ENCODE measurements around the gene BAX. TPM values are rescaled to one million over a fixed set of nuclear protein-coding genes. Genes with fewer than 3 reads are reported as not detected.

The BAX gene
- polyA plus RNA-seq, 1 of the 3 experiments (the other 2 are of a cell fraction): 640 TPM

DNA sequence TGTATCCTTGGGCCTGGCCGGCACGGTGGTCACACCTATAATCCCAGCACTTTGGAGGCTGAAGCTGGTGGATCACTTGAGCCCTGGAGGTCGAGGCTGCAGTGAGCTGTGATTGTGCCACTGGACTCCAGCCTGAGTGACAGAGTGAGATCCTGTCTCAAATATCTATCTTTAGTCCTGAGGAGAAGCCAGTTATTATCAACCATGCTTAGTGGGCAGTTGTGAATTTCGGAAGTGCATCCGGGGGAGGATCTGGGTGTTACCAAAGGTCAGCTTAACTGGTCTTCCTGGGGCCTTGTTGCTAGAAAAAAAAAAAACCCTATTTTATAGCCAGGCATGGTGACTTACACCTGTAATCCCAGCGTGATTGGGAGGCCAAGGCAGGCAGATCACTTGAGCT is 11.6 kb upstream of the BAX start (continued):
- no peak for TF ChIP-seq CHD2 (IDR thresholded peaks at IDR 0.05; ENCODE audit: low read length, partially characterized antibody)
- TF ChIP-seq TCF12 (IDR thresholded peaks at IDR 0.05): no peak
- TF ChIP-seq SIN3A (IDR thresholded peaks at IDR 0.05; ENCODE audit: borderline replicate concordance, low read depth, low read length): no peak

DNA sequence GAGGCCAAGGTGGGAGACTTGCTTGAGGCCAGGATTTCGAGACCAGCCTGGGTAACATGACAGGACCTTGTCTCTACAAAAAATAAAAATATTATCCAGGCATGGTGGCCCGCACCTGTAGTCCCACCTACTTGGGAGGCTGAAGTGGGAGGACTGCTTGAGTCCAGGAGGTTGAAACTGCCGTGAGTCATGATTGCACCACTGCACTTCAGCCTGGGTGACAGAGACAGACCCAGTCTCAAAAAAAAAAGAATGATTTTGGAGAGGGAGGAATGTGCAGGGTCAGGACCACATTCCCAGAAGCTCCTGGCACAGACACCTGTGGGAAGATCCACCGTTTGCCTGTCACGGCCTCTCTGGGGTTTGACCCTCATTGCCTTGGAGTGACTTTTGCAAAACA is 9.3 kb upstream of the BAX start:
- Histone ChIP-seq H3K36me3 (replicated peaks in 1 of 2; ENCODE audit: control insufficient read depth in 1 of 2, insufficient read depth in 2 of 2, low read length in 1 of 2) (no peaks in the 10 kb centered on the region), H3K9me3 (no peaks in the 10 kb centered on the region), H3K27me3 (ENCODE audit: insufficient read depth) (no peaks in the 10 kb centered on the region), H3K4me2 (no peak overlapping the region), H3K9me2 (no peaks in the 10 kb centered on the region), H3K4me1 (ENCODE audit: control insufficient read depth in 1 of 2, insufficient read depth in 2 of 2, low read depth in 1 of 2, low read length in 1 of 2) (no peaks in the 10 kb centered on the region), H2AFZ (ENCODE audit: low read depth) (no peak overlapping the region), H3K9ac (no peak overlapping the region), H3K79me2 (ENCODE audit: insufficient read depth) (no peaks in the 10 kb centered on the region), H4K20me1 (ENCODE audit: insufficient read depth) (no peaks in the 10 kb centered on the region), H3K27ac (ENCODE audit: low read depth in 2 of 2, low read length in 1 of 2) (no peak overlapping the region), H3K4me3 (ENCODE audit: low read depth in 2 of 2, low read length in 1 of 2) (no peak overlapping the region), H3F3A (replicated peaks; ENCODE audit: insufficient read depth) (no peaks in the 10 kb centered on the region)
- ChIA-PET POLR2A (no interaction called here), CTCF (no interaction called here)
- TF ChIP-seq ELF1 (IDR thresholded peaks at IDR 0.05): no peak
- TF ChIP-seq, protein P1, sequence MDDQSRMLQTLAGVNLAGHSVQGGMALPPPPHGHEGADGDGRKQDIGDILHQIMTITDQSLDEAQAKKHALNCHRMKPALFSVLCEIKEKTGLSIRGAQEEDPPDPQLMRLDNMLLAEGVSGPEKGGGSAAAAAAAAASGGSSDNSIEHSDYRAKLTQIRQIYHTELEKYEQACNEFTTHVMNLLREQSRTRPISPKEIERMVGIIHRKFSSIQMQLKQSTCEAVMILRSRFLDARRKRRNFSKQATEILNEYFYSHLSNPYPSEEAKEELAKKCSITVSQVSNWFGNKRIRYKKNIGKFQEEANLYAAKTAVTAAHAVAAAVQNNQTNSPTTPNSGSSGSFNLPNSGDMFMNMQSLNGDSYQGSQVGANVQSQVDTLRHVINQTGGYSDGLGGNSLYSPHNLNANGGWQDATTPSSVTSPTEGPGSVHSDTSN (IDR thresholded peaks at IDR 0.05): no peak
- TF ChIP-seq, protein P2, sequence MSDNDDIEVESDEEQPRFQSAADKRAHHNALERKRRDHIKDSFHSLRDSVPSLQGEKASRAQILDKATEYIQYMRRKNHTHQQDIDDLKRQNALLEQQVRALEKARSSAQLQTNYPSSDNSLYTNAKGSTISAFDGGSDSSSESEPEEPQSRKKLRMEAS (IDR thresholded peaks at IDR 0.05; ENCODE audit: low read depth): no peak
- TF ChIP-seq SMC3 (IDR thresholded peaks at IDR 0.05; ENCODE audit: low read depth, low read length): no peak
- TF ChIP-seq, protein P3, sequence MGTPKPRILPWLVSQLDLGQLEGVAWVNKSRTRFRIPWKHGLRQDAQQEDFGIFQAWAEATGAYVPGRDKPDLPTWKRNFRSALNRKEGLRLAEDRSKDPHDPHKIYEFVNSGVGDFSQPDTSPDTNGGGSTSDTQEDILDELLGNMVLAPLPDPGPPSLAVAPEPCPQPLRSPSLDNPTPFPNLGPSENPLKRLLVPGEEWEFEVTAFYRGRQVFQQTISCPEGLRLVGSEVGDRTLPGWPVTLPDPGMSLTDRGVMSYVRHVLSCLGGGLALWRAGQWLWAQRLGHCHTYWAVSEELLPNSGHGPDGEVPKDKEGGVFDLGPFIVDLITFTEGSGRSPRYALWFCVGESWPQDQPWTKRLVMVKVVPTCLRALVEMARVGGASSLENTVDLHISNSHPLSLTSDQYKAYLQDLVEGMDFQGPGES (IDR thresholded peaks at IDR 0.05; ENCODE audit: low read depth, low read length): no peak
- WGBS (ENCODE audit: low lambda C conversion rate): 76% methylated on average over 5 of the region's 5 CpGs
- DNase-seq: no peak

DNA sequence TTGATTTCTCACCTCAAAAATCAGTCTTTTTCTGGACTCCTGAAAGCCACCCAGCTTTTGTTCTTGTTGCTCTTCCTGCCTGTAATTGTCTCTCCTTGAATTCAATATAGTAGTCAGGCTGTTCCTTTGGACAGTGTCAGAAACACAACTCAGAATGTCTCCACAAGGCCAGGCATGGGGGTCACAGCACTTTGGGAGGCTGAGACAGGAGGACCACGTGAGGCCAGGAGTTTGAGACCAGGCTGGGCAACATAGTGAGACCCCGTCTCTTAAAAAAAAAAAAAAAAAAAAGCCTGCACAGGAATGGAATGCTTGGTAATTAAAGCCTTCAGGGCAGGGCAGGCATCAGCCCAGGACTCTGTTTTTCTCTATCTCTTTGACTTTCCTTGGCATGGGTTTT is 8.9 kb upstream of the BAX start:
- Histone ChIP-seq H3K4me1 (ENCODE audit: control insufficient read depth in 1 of 2, insufficient read depth in 2 of 2, low read depth in 1 of 2, low read length in 1 of 2) (no peaks in the 10 kb centered on the region), H3K79me2 (ENCODE audit: insufficient read depth) (no peaks in the 10 kb centered on the region), H3K36me3 (replicated peaks in 1 of 2; ENCODE audit: control insufficient read depth in 1 of 2, insufficient read depth in 2 of 2, low read length in 1 of 2) (no peaks in the 10 kb centered on the region), H4K20me1 (ENCODE audit: insufficient read depth) (no peaks in the 10 kb centered on the region), H2AFZ (ENCODE audit: low read depth) (no peak overlapping the region), H3K9me3 (no peaks in the 10 kb centered on the region), H3K4me2 (no peak overlapping the region), H3K27ac (ENCODE audit: low read depth in 2 of 2, low read length in 1 of 2) (no peak overlapping the region), H3K9me2 (no peaks in the 10 kb centered on the region), H3K27me3 (ENCODE audit: insufficient read depth) (no peaks in the 10 kb centered on the region), H3F3A (replicated peaks; ENCODE audit: insufficient read depth) (no peaks in the 10 kb centered on the region), H3K9ac (no peak overlapping the region), H3K4me3 (ENCODE audit: low read depth in 2 of 2, low read length in 1 of 2) (no peak overlapping the region)
- ChIA-PET CTCF (interaction anchor here (0.9 kb wide), 1 partner anchor 13 kb away, joined by 4 read pairs; no protein-coding TSS in a partner anchor), POLR2A (no interaction called here)
- WGBS (ENCODE audit: low lambda C conversion rate): 63% methylated on average over 2 of the region's 2 CpGs
- no peak for DNase-seq
- no peak for TF ChIP-seq RXRA (IDR thresholded peaks at IDR 0.05; ENCODE audit: borderline replicate concordance, low read depth)
- no peak for TF ChIP-seq FOXM1 (IDR thresholded peaks at IDR 0.05; ENCODE audit: low read depth)
- no peak for TF ChIP-seq GABPA (IDR thresholded peaks at IDR 0.05; ENCODE audit: low read depth)
- TF ChIP-seq NFIC (IDR thresholded peaks at IDR 0.05; ENCODE audit: borderline replicate concordance): no peak
- no peak for TF ChIP-seq ELF1 (IDR thresholded peaks at IDR 0.05)
- no peak for TF ChIP-seq EP300 (IDR thresholded peaks at IDR 0.05; ENCODE audit: borderline replicate concordance in 1 of 2, low read depth in 1 of 2, low read length in 1 of 2)
- no peak for TF ChIP-seq TCF12 (IDR thresholded peaks at IDR 0.05)
- no peak for TF ChIP-seq JUND (IDR thresholded peaks at IDR 0.05)

Measured in SK-N-SH (cell line).